Astrocyte (in vitro differentiated cells and primary cell): Measurements from ENCODE around the gene AP3M1.

ENCODE experiments used
- EZH2 ChIP-seq: IDR thresholded peaks from 2 replicates; pipeline ENCODE4 v1.6.1; 2012; ENCODE audit warnings: mild to moderate bottlenecking, low read length, inconsistent platforms; ENCODE audit not compliant: insufficient read depth
- TF ChIP-seq, protein P1 (sequence below): IDR thresholded peaks from 2 replicates; pipeline ENCODE4 v1.5.1; 2011; ENCODE audit warnings: low read depth, mild to moderate bottlenecking, inconsistent platforms, low read length, moderate library complexity; ENCODE audit not compliant: insufficient read depth

DNA sequence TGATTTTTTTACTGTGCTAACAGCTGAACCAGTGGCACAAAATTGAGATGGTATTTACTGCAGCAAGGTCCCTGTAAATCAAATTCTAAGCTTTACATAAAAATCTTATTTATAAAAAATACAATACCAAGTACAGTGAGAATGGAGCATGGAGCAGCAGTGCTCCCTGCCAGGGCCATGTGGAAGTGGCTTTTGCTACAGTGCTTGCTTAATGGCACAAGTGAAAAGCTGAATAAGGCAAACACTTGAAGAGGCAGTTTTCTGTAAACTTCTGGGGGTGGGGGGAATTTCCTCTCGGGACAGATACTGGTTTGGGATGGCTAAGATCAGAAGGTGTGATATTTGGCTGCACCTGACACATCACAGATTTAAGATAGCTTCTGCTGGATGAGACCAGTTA lies 27.5 kb downstream of the AP3M1 start:
- TF ChIP-seq, protein P1, sequence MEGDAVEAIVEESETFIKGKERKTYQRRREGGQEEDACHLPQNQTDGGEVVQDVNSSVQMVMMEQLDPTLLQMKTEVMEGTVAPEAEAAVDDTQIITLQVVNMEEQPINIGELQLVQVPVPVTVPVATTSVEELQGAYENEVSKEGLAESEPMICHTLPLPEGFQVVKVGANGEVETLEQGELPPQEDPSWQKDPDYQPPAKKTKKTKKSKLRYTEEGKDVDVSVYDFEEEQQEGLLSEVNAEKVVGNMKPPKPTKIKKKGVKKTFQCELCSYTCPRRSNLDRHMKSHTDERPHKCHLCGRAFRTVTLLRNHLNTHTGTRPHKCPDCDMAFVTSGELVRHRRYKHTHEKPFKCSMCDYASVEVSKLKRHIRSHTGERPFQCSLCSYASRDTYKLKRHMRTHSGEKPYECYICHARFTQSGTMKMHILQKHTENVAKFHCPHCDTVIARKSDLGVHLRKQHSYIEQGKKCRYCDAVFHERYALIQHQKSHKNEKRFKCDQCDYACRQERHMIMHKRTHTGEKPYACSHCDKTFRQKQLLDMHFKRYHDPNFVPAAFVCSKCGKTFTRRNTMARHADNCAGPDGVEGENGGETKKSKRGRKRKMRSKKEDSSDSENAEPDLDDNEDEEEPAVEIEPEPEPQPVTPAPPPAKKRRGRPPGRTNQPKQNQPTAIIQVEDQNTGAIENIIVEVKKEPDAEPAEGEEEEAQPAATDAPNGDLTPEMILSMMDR, result no peak
- no peak for TF ChIP-seq EZH2
